Fibroblast of skin of scalp (primary cell): ENCODE measurements around the gene TCF4. TPM values are rescaled to one million over a fixed set of nuclear protein-coding genes. Genes with fewer than 3 reads are reported as not detected.

Experiments
- DNase-seq: peaks from one replicate; pipeline ENCODE4 v3.0.0-alpha.2; 2013
- polyA plus RNA-seq, 2 experiments: library from polyadenylated mRNA; unstranded; fragments of 120-200 nt; gene quantifications; one replicate each; pipeline ENCODE4 v1.2.1, GENCODE V29; 2013; ENCODE audit not compliant: insufficient read length in 2 of 2

Gene TCF4
- polyA plus RNA-seq (2013, experiment 1 of 2; ENCODE audit: insufficient read length): 24.4 TPM
- 29.4 TPM for polyA plus RNA-seq (2013, experiment 2 of 2; ENCODE audit: insufficient read length)

GRCh38 chr18:55588111-55588869, at the start of gene TCF4:
TCF4 (minus strand) TSS chr18:55588192; CDS start chr18:55587116, 1,076 bp downstream.
- DNase-seq: peak; percentile 73

- DNase-seq: no peak
Observed at GRCh38 chr18:55637204-55637603, 49.2 kb upstream of the TCF4 start.

- no peak for DNase-seq
Observed at GRCh38 chr18:55635439-55635838, 47.4 kb upstream of the TCF4 start.

GRCh38 chr18:55634545-55634944, 46.6 kb upstream of the TCF4 start:
- DNase-seq: peak; percentile 58

GRCh38 chr18:55633032-55633431, 45.0 kb upstream of the TCF4 start:
- DNase-seq: no peak

- no peak for DNase-seq
Observed at GRCh38 chr18:55629133-55629532, 41.1 kb upstream of the TCF4 start.

- peak; percentile 21 for DNase-seq
Observed at GRCh38 chr18:55627007-55627406, 39.0 kb upstream of the TCF4 start.

- DNase-seq: no peak
Observed at GRCh38 chr18:55625901-55626300, 37.9 kb upstream of the TCF4 start.

GRCh38 chr18:55623626-55624025, 35.6 kb upstream of the TCF4 start:
- no peak for DNase-seq

GRCh38 chr18:55610506-55610905, 22.5 kb upstream of the TCF4 start:
- no peak for DNase-seq

GRCh38 chr18:55609160-55609825, 21.3 kb upstream of the TCF4 start:
- DNase-seq: no peak

GRCh38 chr18:55608497-55608896, 20.5 kb upstream of the TCF4 start:
- DNase-seq: no peak

- no peak for DNase-seq
Observed at GRCh38 chr18:55607773-55608172, 19.8 kb upstream of the TCF4 start.

GRCh38 chr18:55605733-55606338, 17.8 kb upstream of the TCF4 start:
- no peak for DNase-seq

- no peak for DNase-seq
Observed at GRCh38 chr18:55603775-55604174, 15.8 kb upstream of the TCF4 start.

- DNase-seq: no peak
Observed at GRCh38 chr18:55593888-55594287, 5.9 kb upstream of the TCF4 start.

- no peak for DNase-seq
Observed at GRCh38 chr18:55592572-55592971, 4.6 kb upstream of the TCF4 start.

GRCh38 chr18:55592106-55592505, 4.1 kb upstream of the TCF4 start:
- no peak for DNase-seq

- peak; percentile 98 for DNase-seq
Observed at GRCh38 chr18:55589625-55590291, 1.8 kb upstream of the TCF4 start.

- no peak for DNase-seq
Observed at GRCh38 chr18:55588870-55589595, 1.0 kb upstream of the TCF4 start.

- DNase-seq: peak; percentile 68
Observed at GRCh38 chr18:55587418-55588110, 428 bp downstream of the TCF4 start.
